Measurements from ENCODE around the gene SMARCA1. TPM values are rescaled to one million over a fixed set of nuclear protein-coding genes. Genes with fewer than 3 reads are reported as not detected.
A peak's percentile ranks its signal among the peaks of the same experiment; 100 is the strongest.
"Not testable (repeated sequence)": the region's sequence is repeated elsewhere in the genome, so short reads cannot be mapped to it uniquely, and the experiment has no call there.

The SMARCA1 gene
- polyA plus RNA-seq, 2 donors = 2.6 to 4.8 TPM

DNA sequence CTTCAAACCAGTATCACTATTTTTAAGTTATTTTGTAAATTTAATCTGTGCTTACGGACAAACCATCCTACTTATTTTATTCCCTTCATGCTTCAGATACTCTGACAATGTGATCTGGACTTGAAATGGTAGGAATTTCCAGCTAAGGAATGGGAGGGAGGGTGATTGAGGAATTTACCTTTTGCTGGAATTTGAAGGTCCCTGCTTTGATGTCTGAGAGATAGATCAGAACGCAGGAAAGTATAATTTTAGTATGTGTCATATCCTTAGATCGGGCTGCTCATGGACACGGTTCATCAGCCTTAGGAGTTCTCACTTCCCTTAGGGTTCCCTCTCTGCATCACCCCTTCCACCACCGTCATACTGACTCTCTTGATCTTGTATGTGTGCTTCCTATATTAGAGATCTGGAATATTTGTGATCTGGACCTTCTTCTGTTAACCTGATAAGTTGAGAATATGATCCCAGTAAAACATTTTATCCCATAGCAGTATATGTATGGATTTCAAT is 33.6 kb upstream of the SMARCA1 start:
- H3K4me3 ChIP-seq (ENCODE audit: low read depth in 1 of 2, low read length in 2 of 2) = no peak overlapping the region
- no peaks in the 10 kb centered on the region for H3K36me3 ChIP-seq (ENCODE audit: control insufficient read depth in 2 of 2, insufficient read depth in 2 of 2, low read length in 1 of 2)
- H3K27ac ChIP-seq (ENCODE audit: low read depth in 2 of 2, low read length in 1 of 2) = no peak overlapping the region
- WGBS, 2 donors = 81 to 88% methylated on average over 5 of the region's 5 CpGs
- no peaks in the 10 kb centered on the region for H3K27me3 ChIP-seq (ENCODE audit: control insufficient read depth in 1 of 2, insufficient read depth in 2 of 2, low read length in 2 of 2)
- no peaks in the 10 kb centered on the region for H3K4me1 ChIP-seq (ENCODE audit: control insufficient read depth in 2 of 2, insufficient read depth in 2 of 2, low read length in 1 of 2)
- H3K9me3 ChIP-seq (ENCODE audit: control insufficient read depth in 2 of 2, insufficient read depth in 1 of 2, low read depth in 1 of 2, low read length in 1 of 2) = no peaks in the 10 kb centered on the region

GRCh38 chrX:129554816-129555215 is 31.5 kb upstream of the SMARCA1 start:
- not testable (repeated sequence) for H3K9me3 ChIP-seq (ENCODE audit: control insufficient read depth in 2 of 2, insufficient read depth in 1 of 2, low read depth in 1 of 2, low read length in 1 of 2); H3K27me3 ChIP-seq (ENCODE audit: control insufficient read depth in 1 of 2, insufficient read depth in 2 of 2, low read length in 2 of 2); H3K27ac ChIP-seq (ENCODE audit: low read depth in 2 of 2, low read length in 1 of 2); H3K4me3 ChIP-seq (ENCODE audit: low read depth in 1 of 2, low read length in 2 of 2); H3K4me1 ChIP-seq (ENCODE audit: control insufficient read depth in 2 of 2, insufficient read depth in 2 of 2, low read length in 1 of 2); H3K36me3 ChIP-seq (ENCODE audit: control insufficient read depth in 2 of 2, insufficient read depth in 2 of 2, low read length in 1 of 2)
- WGBS, 2 donors = 94 to 98% methylated on average over 8 of the region's 8 CpGs

- H3K27me3 ChIP-seq (ENCODE audit: control insufficient read depth in 1 of 2, insufficient read depth in 2 of 2, low read length in 2 of 2) = no peaks in the 10 kb centered on the region
- H3K9me3 ChIP-seq (ENCODE audit: control insufficient read depth in 2 of 2, insufficient read depth in 1 of 2, low read depth in 1 of 2, low read length in 1 of 2) = no peaks in the 10 kb centered on the region
- no peaks in the 10 kb centered on the region for H3K36me3 ChIP-seq (ENCODE audit: control insufficient read depth in 2 of 2, insufficient read depth in 2 of 2, low read length in 1 of 2)
- H3K4me3 ChIP-seq (ENCODE audit: low read depth in 1 of 2, low read length in 2 of 2) = no peak overlapping the region
- WGBS, 2 donors = 66 to 84% methylated on average over 3 of the region's 3 CpGs
- H3K27ac ChIP-seq (ENCODE audit: low read depth in 2 of 2, low read length in 1 of 2) = no peak overlapping the region
- no peaks in the 10 kb centered on the region for H3K4me1 ChIP-seq (ENCODE audit: control insufficient read depth in 2 of 2, insufficient read depth in 2 of 2, low read length in 1 of 2)
Measured at GRCh38 chrX:129553619-129554288, 30.5 kb upstream of the SMARCA1 start.

DNA sequence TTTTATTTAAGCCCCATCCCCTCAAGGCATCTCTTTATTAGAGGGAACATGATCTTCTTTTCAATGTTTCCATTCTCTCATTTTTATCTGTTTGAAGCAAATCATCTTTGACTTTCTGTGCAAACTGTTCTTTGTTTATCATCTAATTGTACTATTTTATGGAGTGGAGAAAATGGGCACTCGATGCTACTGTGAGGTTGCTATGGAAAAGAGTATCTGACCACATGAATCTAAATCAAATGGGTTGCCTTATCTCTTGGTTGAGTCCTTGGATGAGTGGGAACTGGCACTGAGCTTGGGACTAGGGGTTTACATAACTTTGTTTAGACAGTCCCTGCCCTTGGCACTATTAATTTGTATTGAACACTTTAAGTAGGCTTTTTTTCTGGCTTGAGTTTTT is 25.8 kb upstream of the SMARCA1 start:
- H3K4me3 ChIP-seq (ENCODE audit: low read depth in 1 of 2, low read length in 2 of 2) = no peak overlapping the region
- 54 to 61% methylated on average over 1 of the region's 1 CpG for WGBS, 2 donors
- H3K27ac ChIP-seq (ENCODE audit: low read depth in 2 of 2, low read length in 1 of 2) = no peak overlapping the region
- H3K36me3 ChIP-seq (ENCODE audit: control insufficient read depth in 2 of 2, insufficient read depth in 2 of 2, low read length in 1 of 2) = no peaks in the 10 kb centered on the region
- no peaks in the 10 kb centered on the region for H3K9me3 ChIP-seq (ENCODE audit: control insufficient read depth in 2 of 2, insufficient read depth in 1 of 2, low read depth in 1 of 2, low read length in 1 of 2)
- no peaks in the 10 kb centered on the region for H3K27me3 ChIP-seq (ENCODE audit: control insufficient read depth in 1 of 2, insufficient read depth in 2 of 2, low read length in 2 of 2)
- H3K4me1 ChIP-seq (ENCODE audit: control insufficient read depth in 2 of 2, insufficient read depth in 2 of 2, low read length in 1 of 2) = no peaks in the 10 kb centered on the region

- 69 to 72% methylated on average over 1 of the region's 1 CpG for WGBS, 2 donors
- H3K27ac ChIP-seq (ENCODE audit: low read depth in 2 of 2, low read length in 1 of 2) = no peak overlapping the region
- no peaks in the 10 kb centered on the region for H3K9me3 ChIP-seq (ENCODE audit: control insufficient read depth in 2 of 2, insufficient read depth in 1 of 2, low read depth in 1 of 2, low read length in 1 of 2)
- H3K4me1 ChIP-seq (ENCODE audit: control insufficient read depth in 2 of 2, insufficient read depth in 2 of 2, low read length in 1 of 2) = no peaks in the 10 kb centered on the region
- H3K27me3 ChIP-seq (ENCODE audit: control insufficient read depth in 1 of 2, insufficient read depth in 2 of 2, low read length in 2 of 2) = no peaks in the 10 kb centered on the region
- H3K36me3 ChIP-seq (ENCODE audit: control insufficient read depth in 2 of 2, insufficient read depth in 2 of 2, low read length in 1 of 2) = no peaks in the 10 kb centered on the region
- H3K4me3 ChIP-seq (ENCODE audit: low read depth in 1 of 2, low read length in 2 of 2) = no peak overlapping the region
Measured at GRCh38 chrX:129545408-129545807, 22.1 kb upstream of the SMARCA1 start.

GRCh38 chrX:129544780-129545179 is 21.5 kb upstream of the SMARCA1 start:
- no peak overlapping the region for H3K27ac ChIP-seq (ENCODE audit: low read depth in 2 of 2, low read length in 1 of 2)
- H3K27me3 ChIP-seq (ENCODE audit: control insufficient read depth in 1 of 2, insufficient read depth in 2 of 2, low read length in 2 of 2) = no peaks in the 10 kb centered on the region
- H3K4me1 ChIP-seq (ENCODE audit: control insufficient read depth in 2 of 2, insufficient read depth in 2 of 2, low read length in 1 of 2) = no peaks in the 10 kb centered on the region
- no peaks in the 10 kb centered on the region for H3K9me3 ChIP-seq (ENCODE audit: control insufficient read depth in 2 of 2, insufficient read depth in 1 of 2, low read depth in 1 of 2, low read length in 1 of 2)
- H3K36me3 ChIP-seq (ENCODE audit: control insufficient read depth in 2 of 2, insufficient read depth in 2 of 2, low read length in 1 of 2) = no peaks in the 10 kb centered on the region
- no peak overlapping the region for H3K4me3 ChIP-seq (ENCODE audit: low read depth in 1 of 2, low read length in 2 of 2)
- 75 to 82% methylated on average over 2 of the region's 2 CpGs for WGBS, 2 donors

DNA sequence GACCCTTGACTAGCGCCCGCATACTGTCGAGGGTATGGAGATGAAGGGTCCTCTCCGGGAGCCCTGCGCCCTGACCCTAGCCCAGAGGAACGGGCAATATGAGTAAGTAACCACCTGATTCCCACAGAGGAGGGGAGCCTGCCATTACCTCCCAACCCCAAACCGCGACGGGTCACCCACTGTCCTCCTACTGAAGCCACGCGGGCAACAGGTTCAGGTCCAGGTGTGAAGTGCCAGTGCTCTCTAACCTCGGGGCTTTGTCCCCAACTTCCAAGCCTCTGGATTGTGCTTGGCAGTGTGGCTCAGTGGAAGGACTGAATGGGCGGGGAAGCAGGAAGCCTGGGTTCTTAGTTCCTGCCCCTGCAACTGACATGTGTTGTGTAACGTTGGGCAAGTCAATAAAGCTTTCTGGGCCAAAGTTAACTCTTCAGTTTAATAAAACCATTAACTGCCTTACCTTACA is 17.5 kb upstream of the SMARCA1 start:
- no peaks in the 10 kb centered on the region for H3K36me3 ChIP-seq (ENCODE audit: control insufficient read depth in 2 of 2, insufficient read depth in 2 of 2, low read length in 1 of 2)
- H3K27me3 ChIP-seq (ENCODE audit: control insufficient read depth in 1 of 2, insufficient read depth in 2 of 2, low read length in 2 of 2) = no peaks in the 10 kb centered on the region
- H3K9me3 ChIP-seq (ENCODE audit: control insufficient read depth in 2 of 2, insufficient read depth in 1 of 2, low read depth in 1 of 2, low read length in 1 of 2) = no peaks in the 10 kb centered on the region
- WGBS, 2 donors = 2 to 26% methylated on average over 14 of the region's 14 CpGs
- H3K4me3 ChIP-seq (ENCODE audit: low read depth in 1 of 2, low read length in 2 of 2) = peak overlapping the region; percentile 59
- H3K27ac ChIP-seq (ENCODE audit: low read depth in 2 of 2, low read length in 1 of 2) = peak overlapping the region; percentile 64 to 65
- no peaks in the 10 kb centered on the region for H3K4me1 ChIP-seq (ENCODE audit: control insufficient read depth in 2 of 2, insufficient read depth in 2 of 2, low read length in 1 of 2)

GRCh38 chrX:129540068-129540653 is 16.9 kb upstream of the SMARCA1 start, which contains the start of gene OCRL:
TSS of gene OCRL (plus strand) at chrX:129540259. CDS start at chrX:129540440, 181 bp downstream.
- no peaks in the 10 kb centered on the region for H3K27me3 ChIP-seq (ENCODE audit: control insufficient read depth in 1 of 2, insufficient read depth in 2 of 2, low read length in 2 of 2)

DNA sequence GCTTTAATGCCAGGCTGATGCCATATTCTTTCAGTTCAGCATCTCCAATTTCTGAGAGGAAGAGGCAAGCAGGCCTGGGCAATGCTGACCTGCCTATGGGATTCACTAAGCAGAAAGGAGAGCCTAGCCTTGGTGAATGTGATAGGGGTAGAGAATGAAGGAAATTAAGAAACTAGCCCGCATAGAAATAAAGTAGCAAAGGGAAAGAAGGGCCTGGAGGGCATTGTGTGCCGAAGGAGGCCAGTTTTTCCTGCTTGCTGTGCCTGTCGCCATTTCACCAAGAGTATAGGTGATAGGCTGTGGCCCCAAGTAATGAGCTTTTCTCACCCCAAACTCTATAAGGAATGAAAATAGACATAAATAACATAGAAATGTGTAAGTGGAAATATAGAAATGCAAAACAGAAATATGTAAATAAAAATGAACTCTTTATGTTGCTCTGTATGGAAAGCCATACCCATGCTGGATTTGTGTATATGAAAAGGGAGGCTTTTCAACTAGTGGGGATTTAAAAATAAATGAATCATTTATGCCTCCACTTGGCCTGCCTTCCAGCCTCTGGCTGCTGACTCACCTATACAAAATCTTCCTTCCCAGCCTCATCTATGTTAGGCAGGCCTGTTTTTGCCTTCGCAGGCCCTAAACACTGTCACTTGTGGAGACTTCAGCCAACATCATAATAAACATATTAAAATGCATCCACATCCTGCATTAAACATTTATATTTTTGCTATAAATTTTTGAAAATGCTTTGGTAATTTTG is 11.7 kb upstream of the SMARCA1 start:
- H3K27ac ChIP-seq (ENCODE audit: low read depth in 2 of 2, low read length in 1 of 2) = no peak overlapping the region
- no peaks in the 10 kb centered on the region for H3K27me3 ChIP-seq (ENCODE audit: control insufficient read depth in 1 of 2, insufficient read depth in 2 of 2, low read length in 2 of 2)
- no peaks in the 10 kb centered on the region for H3K9me3 ChIP-seq (ENCODE audit: control insufficient read depth in 2 of 2, insufficient read depth in 1 of 2, low read depth in 1 of 2, low read length in 1 of 2)
- H3K4me1 ChIP-seq (ENCODE audit: control insufficient read depth in 2 of 2, insufficient read depth in 2 of 2, low read length in 1 of 2) = no peaks in the 10 kb centered on the region
- 58 to 62% methylated on average over 4 of the region's 4 CpGs for WGBS, 2 donors
- H3K4me3 ChIP-seq (ENCODE audit: low read depth in 1 of 2, low read length in 2 of 2) = no peak overlapping the region
- no peaks in the 10 kb centered on the region for H3K36me3 ChIP-seq (ENCODE audit: control insufficient read depth in 2 of 2, insufficient read depth in 2 of 2, low read length in 1 of 2)

More at GRCh38 chrX:129540068-129540653, 16.9 kb upstream of the SMARCA1 start, which contains the start of gene OCRL:
- 1 to 32% methylated on average over 35 to 45 of the region's 60 CpGs for WGBS, 2 donors
- no peaks in the 10 kb centered on the region for H3K4me1 ChIP-seq (ENCODE audit: control insufficient read depth in 2 of 2, insufficient read depth in 2 of 2, low read length in 1 of 2)
- no peaks in the 10 kb centered on the region for H3K9me3 ChIP-seq (ENCODE audit: control insufficient read depth in 2 of 2, insufficient read depth in 1 of 2, low read depth in 1 of 2, low read length in 1 of 2)
- peak within 1 kb of the TSS; percentile 59 to 73 for H3K4me3 ChIP-seq (ENCODE audit: low read depth in 1 of 2, low read length in 2 of 2)
- no peaks in the 10 kb centered on the region for H3K36me3 ChIP-seq (ENCODE audit: control insufficient read depth in 2 of 2, insufficient read depth in 2 of 2, low read length in 1 of 2)
- peak within 1 kb of the TSS; percentile 64 to 74 for H3K27ac ChIP-seq (ENCODE audit: low read depth in 2 of 2, low read length in 1 of 2)
